MM.1S (cell line): ENCODE results near the gene OR52H1.

Experiments
- DNase-seq: peaks from one replicate; pipeline ENCODE4 v3.0.0-alpha.2; 2015
- H2AFZ ChIP-seq: fragments of 300-600 bp; sonication (generic); 2 replicates; pipeline ENCODE4 v1.6.0; 2016; ENCODE audit warnings: antibody characterized with exemption, low read length
- H3F3A ChIP-seq: fragments of 300-600 bp; sonication (generic); 2 replicates; pipeline ENCODE4 v1.6.1; 2016; ENCODE audit warnings: mild to moderate bottlenecking, antibody characterized with exemption, low read length, moderate library complexity, mixed read lengths; ENCODE audit not compliant: insufficient read depth
- H3K27ac ChIP-seq: fragments of 300-600 bp; sonication (generic); 2 replicates; pipeline ENCODE4 v1.5.1; 2016; ENCODE audit warnings: mild to moderate bottlenecking, low read length
- H3K27me3 ChIP-seq: fragments of 300-600 bp; sonication (generic); replicated peaks from 2 replicates; pipeline ENCODE4 v1.6.0; 2016; ENCODE audit warnings: low read length; ENCODE audit not compliant: insufficient read depth
- H3K36me3 ChIP-seq: fragments of 300-600 bp; sonication (generic); replicated peaks from 2 replicates; pipeline ENCODE4 v1.6.1; 2016; ENCODE audit warnings: mild to moderate bottlenecking, low read length, mixed read lengths; ENCODE audit not compliant: insufficient read depth
- H3K4me1 ChIP-seq: fragments of 300-600 bp; sonication (generic); 2 replicates; pipeline ENCODE4 v1.6.1; 2016; ENCODE audit warnings: low read length, mixed read lengths
- H3K4me2 ChIP-seq: fragments of 300-600 bp; sonication (generic); 2 replicates; pipeline ENCODE4 v1.6.0; 2016; ENCODE audit warnings: low read depth, low read length
- H3K4me3 ChIP-seq: fragments of 300-600 bp; sonication (generic); 2 replicates; pipeline ENCODE4 v1.5.1; 2016; ENCODE audit warnings: low read length, mixed read lengths
- H3K79me2 ChIP-seq: fragments of 300-600 bp; sonication (generic); 2 replicates; pipeline ENCODE4 v1.6.1; 2016; ENCODE audit warnings: mixed run types, low read length, mixed read lengths
- H3K9ac ChIP-seq: fragments of 300-600 bp; sonication (generic); 2 replicates; pipeline ENCODE4 v1.6.1; 2016; ENCODE audit warnings: low read length, mixed read lengths
- H3K9me2 ChIP-seq: fragments of 300-600 bp; sonication (generic); replicated peaks from 2 replicates; pipeline ENCODE4 v1.6.1; 2016; ENCODE audit warnings: mild to moderate bottlenecking, low read length, mixed read lengths; ENCODE audit not compliant: insufficient read depth
- H3K9me3 ChIP-seq: fragments of 300-600 bp; sonication (generic); replicated peaks from 2 replicates; pipeline ENCODE4 v1.6.1; 2016; ENCODE audit warnings: mild to moderate bottlenecking, low read length, mixed read lengths; ENCODE audit not compliant: insufficient read depth
- H4K20me1 ChIP-seq: fragments of 300-600 bp; sonication (generic); 2 replicates; pipeline ENCODE4 v1.6.1; 2016; ENCODE audit warnings: mild to moderate bottlenecking, low read length, moderate library complexity, mixed read lengths; ENCODE audit not compliant: insufficient read depth
- CTCF ChIP-seq: fragments of 300-600 bp; sonication (generic); IDR thresholded peaks from 2 replicates; pipeline ENCODE4 v1.5.1; 2016; ENCODE audit warnings: antibody characterized with exemption, low read length, mixed read lengths
- EZH2 ChIP-seq: fragments of 300-600 bp; sonication (generic); optimal IDR thresholded peaks from 2 replicates; pipeline ENCODE3; 2017; ENCODE audit warnings: low read depth, mild to moderate bottlenecking, antibody characterized with exemption, low read length, mixed read lengths
- EZH2phosphoT487 ChIP-seq: fragments of 300-600 bp; sonication (generic); IDR thresholded peaks from 2 replicates; pipeline ENCODE4 v1.6.1; 2018; ENCODE audit warnings: antibody characterized with exemption, low read length

The OR52H1 gene

GRCh38 chr11:5575152-5575551 is 26.8 kb upstream of the OR52H1 start:
- no peaks in the 10 kb centered on the region for H3K27me3 ChIP-seq
- H3K4me1 ChIP-seq: no peaks in the 10 kb centered on the region
- no peaks in the 10 kb centered on the region for H3F3A ChIP-seq
- H2AFZ ChIP-seq: no peak overlapping the region
- TF ChIP-seq EZH2phosphoT487 (no peak), EZH2 (no peak), CTCF (no peak)
- no peak for DNase-seq
- H3K9ac ChIP-seq: no peak overlapping the region
- no peak overlapping the region for H3K27ac ChIP-seq
- no peaks in the 10 kb centered on the region for H3K9me2 ChIP-seq
- H3K9me3 ChIP-seq: no peaks in the 10 kb centered on the region
- no peak overlapping the region for H3K4me3 ChIP-seq
- H3K4me2 ChIP-seq: no peak overlapping the region
- H3K36me3 ChIP-seq: no peaks in the 10 kb centered on the region
- no peaks in the 10 kb centered on the region for H4K20me1 ChIP-seq
- H3K79me2 ChIP-seq: no peaks in the 10 kb centered on the region

DNA sequence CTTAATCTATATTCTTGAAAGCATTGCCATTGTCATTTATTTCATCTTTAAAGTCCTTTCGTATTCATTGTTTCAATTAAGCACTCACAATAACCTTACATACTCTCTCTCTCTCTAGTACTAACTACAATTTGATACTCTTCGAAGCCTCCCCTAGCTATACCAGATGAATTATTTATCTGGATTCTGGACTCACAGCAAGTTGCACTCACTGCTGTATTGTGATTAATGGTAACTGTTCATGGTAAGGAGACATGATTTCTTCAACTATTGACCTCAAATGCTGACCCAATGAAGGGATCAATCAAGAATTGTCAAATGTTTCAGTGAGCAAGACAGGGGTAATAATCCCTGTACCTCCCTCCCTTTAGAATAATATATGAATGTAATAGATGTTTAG is 26.3 kb upstream of the OR52H1 start:
- TF ChIP-seq EZH2phosphoT487 (no peak), EZH2 (no peak), CTCF (no peak)
- H3K4me3 ChIP-seq: no peak overlapping the region
- no peaks in the 10 kb centered on the region for H3K9me3 ChIP-seq
- H3K36me3 ChIP-seq: no peaks in the 10 kb centered on the region
- no peaks in the 10 kb centered on the region for H3K9me2 ChIP-seq
- H4K20me1 ChIP-seq: no peaks in the 10 kb centered on the region
- no peaks in the 10 kb centered on the region for H3K79me2 ChIP-seq
- H3K9ac ChIP-seq: no peak overlapping the region
- no peaks in the 10 kb centered on the region for H3K27me3 ChIP-seq
- no peak overlapping the region for H3K4me2 ChIP-seq
- H3K27ac ChIP-seq: no peak overlapping the region
- no peak for DNase-seq
- H2AFZ ChIP-seq: no peak overlapping the region
- no peaks in the 10 kb centered on the region for H3K4me1 ChIP-seq
- H3F3A ChIP-seq: no peaks in the 10 kb centered on the region

DNA sequence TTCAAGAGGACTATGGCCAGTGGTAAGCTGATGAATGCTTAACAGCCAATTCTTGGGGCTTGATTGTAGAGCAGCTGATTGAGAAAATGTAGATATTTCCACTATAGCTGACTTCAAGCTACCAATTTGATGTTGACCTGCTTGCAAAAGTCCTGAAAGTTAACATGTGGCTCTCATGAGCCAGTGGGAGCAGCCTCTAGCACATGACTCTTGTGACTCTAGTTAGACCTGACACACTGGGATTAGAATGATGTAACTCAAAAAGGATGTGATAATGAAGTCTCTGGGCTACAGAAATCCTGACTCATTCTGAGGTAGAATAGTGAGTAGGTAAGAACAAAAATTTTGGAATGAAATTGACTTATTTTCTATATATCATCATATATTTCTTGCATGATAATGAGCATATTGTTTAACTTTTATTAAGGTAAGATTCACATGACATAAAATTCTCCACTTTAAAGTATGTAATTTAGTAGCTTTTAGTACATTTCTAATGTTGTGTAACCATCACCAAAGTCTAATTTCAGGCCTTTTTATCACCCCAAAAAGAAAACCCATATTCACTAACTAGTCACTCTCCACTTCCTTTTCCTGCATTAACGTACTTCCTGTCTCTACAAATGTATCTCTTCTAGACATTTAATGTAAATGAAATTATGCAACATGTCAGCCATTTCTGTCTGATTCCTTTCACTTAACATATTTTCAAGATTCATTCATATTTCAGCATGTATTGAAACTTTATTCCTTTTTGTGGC is 16.1 kb upstream of the OR52H1 start:
- Histone ChIP-seq H3K9ac (no peak overlapping the region), H3K79me2 (no peaks in the 10 kb centered on the region), H3K9me3 (no peaks in the 10 kb centered on the region), H3K36me3 (no peaks in the 10 kb centered on the region), H3K27me3 (no peaks in the 10 kb centered on the region), H2AFZ (no peak overlapping the region), H4K20me1 (no peaks in the 10 kb centered on the region), H3K4me3 (no peak overlapping the region), H3F3A (no peaks in the 10 kb centered on the region), H3K4me1 (no peaks in the 10 kb centered on the region), H3K27ac (no peak overlapping the region), H3K9me2 (no peaks in the 10 kb centered on the region), H3K4me2 (no peak overlapping the region)
- TF ChIP-seq EZH2phosphoT487 (no peak), CTCF (no peak), EZH2 (no peak)
- DNase-seq: no peak
